HepG2 (cell line): Measurements from ENCODE around the gene ARMC2. TPM values are rescaled to one million over a fixed set of nuclear protein-coding genes. Genes with fewer than 3 reads are reported as not detected.

Experiments used
- ATAC-seq: fragments of 200-7000 bp; cut with Tn5 transposase; 3 replicates; pipeline ENCODE4 v1.9.1; 2020; ENCODE audit warnings: mild to moderate bottlenecking, moderate library complexity
- BruUV-seq: library from RNA; stranded (reverse); fragments of 400-500 nt; replicated peaks from 2 replicates; lab custom pipeline; 2021; lab: Mats Ljungman, UMichigan
- CTCF ChIA-PET: fragments of 300-600 bp; formaldehyde crosslinking; extraction: SDS; loops from one replicate; lab custom pipeline; 2021; ENCODE audit warnings: low total read pairs, inconsistent platforms, low intra/inter-chr PET ratio; lab: Yijun Ruan, JAX
- POLR2A ChIA-PET: fragments of 350-600 bp; sonication (Branson Sonifier 250); formaldehyde crosslinking; loops from one replicate; lab custom pipeline; 2020; ENCODE audit warnings: antibody characterized with exemption, inconsistent platforms; lab: Yijun Ruan, JAX
- DNase-seq: peaks from one replicate; pipeline ENCODE4 v3.0.0-alpha.2; 2015; ENCODE audit warnings: low spot score
- FAIRE-seq: peaks from 3 replicates; lab custom pipeline; 2011; peaks lifted over from hg19 to GRCh38; lab: Jason Lieb, UNC
- H2AFZ ChIP-seq: one replicate; pipeline ENCODE4 v1.6.1; 2011; ENCODE audit warnings: low read length, inconsistent platforms
- H3K27ac ChIP-seq: fragments of 300-600 bp; 3 replicates; pipeline ENCODE4 v1.8.0; 2011; ENCODE audit warnings: mixed run types, mild to moderate bottlenecking, mixed read lengths, low read length, inconsistent platforms; ENCODE audit not compliant: insufficient read depth; ENCODE audit errors: extremely low read length
- H3K27me3 ChIP-seq, 2 experiments: fragments of 200-600 bp in 1 of 2; 2 replicates in 1 of 2; 3 replicates in 1 of 2; pipeline versions ENCODE4 v1.6.0 to v1.8.0; 2011; ENCODE audit warnings: low read length in 2 of 2, mild to moderate bottlenecking in 2 of 2, moderate library complexity in 2 of 2, inconsistent platforms in 1 of 2; ENCODE audit not compliant: insufficient read depth in 2 of 2, control insufficient read depth in 1 of 2
- H3K36me3 ChIP-seq, 2 experiments: fragments of 200-600 bp in 1 of 2; replicated peaks in 1 of 2; 2 replicates in 1 of 2; 3 replicates in 1 of 2; pipeline versions ENCODE4 v1.5.1 to v1.8.0; 2011; ENCODE audit warnings: low read length in 2 of 2, inconsistent platforms in 1 of 2; ENCODE audit not compliant: insufficient read depth in 2 of 2, control insufficient read depth in 1 of 2
- H3K4me1 ChIP-seq: 2 replicates; pipeline ENCODE4 v1.5.1; 2012; ENCODE audit warnings: low read length, inconsistent platforms; ENCODE audit not compliant: insufficient read depth
- H3K4me2 ChIP-seq: 2 replicates; pipeline ENCODE4 v1.6.0; 2011; ENCODE audit warnings: low read depth, low read length, inconsistent platforms
- H3K4me3 ChIP-seq, 3 experiments: fragments of 200-600 bp in 1 of 3; sonication (generic), shearing (Covaris generic) in 1 of 3; replicated peaks in 1 of 3; 2 replicates each; pipeline ENCODE4 v1.5.1; 2011 to 2016; ENCODE audit warnings: low read length in 3 of 3, inconsistent platforms in 2 of 3, low read depth in 2 of 3, mild to moderate bottlenecking in 2 of 3, control low read depth in 1 of 3, mixed read lengths in 1 of 3; ENCODE audit not compliant: insufficient read depth in 1 of 3
- H3K79me2 ChIP-seq: one replicate; pipeline ENCODE4 v1.6.1; 2011; ENCODE audit warnings: low read length, inconsistent platforms; ENCODE audit not compliant: insufficient read depth
- H3K9ac ChIP-seq: 2 replicates; pipeline ENCODE4 v1.6.0; 2011; ENCODE audit warnings: mild to moderate bottlenecking, low read depth, low read length, inconsistent platforms; ENCODE audit not compliant: insufficient read depth
- H3K9me3 ChIP-seq: 2 replicates; pipeline ENCODE4 v1.5.1; 2012; ENCODE audit warnings: mild to moderate bottlenecking, low read length
- H4K20me1 ChIP-seq: 2 replicates; pipeline ENCODE4 v1.6.0; 2011; ENCODE audit warnings: inconsistent platforms, mild to moderate bottlenecking, low read length, moderate library complexity; ENCODE audit not compliant: insufficient read depth
- SIN3A ChIP-seq: IDR thresholded peaks from 2 replicates; pipeline ENCODE4 v1.6.1; 2011; ENCODE audit warnings: low read depth, mild to moderate bottlenecking, control low read depth, low read length, borderline replicate concordance
- WGBS: methylation state at CpG from one replicate; pipeline ENCODE4 v1.1.6; 2017; ENCODE audit warnings: low lambda C conversion rate; 5-methylcytosine and 5-hydroxymethylcytosine counted together
- in situ Hi-C: cut with HindIII; loops from 2 replicates; pipeline ENCODE4 v1.10.0; 2017; ENCODE audit warnings: low pct_unique_long_range_greater_than_20kb; ENCODE audit not compliant: extremely low pct_ligation_motif_present
- intact Hi-C: fragments of 100-400 bp; cut with micrococcal nuclease; formaldehyde crosslinking; loops from one replicate; pipeline ENCODE4 v1.10.0; 2022; ENCODE audit not compliant: unreplicated experiment
- polyA plus RNA-seq, 8 experiments: library from polyadenylated mRNA; depleted of rRNA in 3 of 8; stranded (reverse) in 7 of 8; unstranded in 1 of 8; fragments of >200 nt; fragmentation: Illumina TruSeq in 4 of 8; extraction: Trizol in 4 of 8; gene quantifications; 2 replicates each; pipeline versions ENCODE4 v1.2.1 to v1.2.3, GENCODE V29; 2011 to 2016; ENCODE audit warnings: low read depth in 4 of 8, missing spikeins in 1 of 8, mixed read lengths in 1 of 8; ENCODE audit not compliant: insufficient read depth in 1 of 8
- total RNA-seq, 5 experiments: library from RNA; depleted of rRNA; stranded (reverse); fragments of >200 nt; fragmentation: Illumina TruSeq; extraction: Trizol; gene quantifications; 2 replicates each; pipeline ENCODE4 v1.2.3, GENCODE V29; 2016; ENCODE audit warnings: low read depth in 1 of 5
- TF ChIP-seq, protein P1 (sequence below): sonication (generic); formaldehyde crosslinking; IDR thresholded peaks from 2 replicates; pipeline ENCODE4 v1.8.1; 2022; ENCODE audit warnings: mild to moderate bottlenecking, missing genetic modification reagents
- TF ChIP-seq, protein P2 (sequence below): sonication (generic); formaldehyde crosslinking; IDR thresholded peaks from 2 replicates; pipeline ENCODE4 v1.5.0; 2020; ENCODE audit warnings: mild to moderate bottlenecking, missing genetic modification reagents, moderate library complexity

ARMC2 gene
- total and polyA plus RNA-seq, 2 of the 13 experiments (the other 11 are each of a cell fraction or from before 2014, with no cell fraction given): 1.4 to 3.2 TPM

DNA sequence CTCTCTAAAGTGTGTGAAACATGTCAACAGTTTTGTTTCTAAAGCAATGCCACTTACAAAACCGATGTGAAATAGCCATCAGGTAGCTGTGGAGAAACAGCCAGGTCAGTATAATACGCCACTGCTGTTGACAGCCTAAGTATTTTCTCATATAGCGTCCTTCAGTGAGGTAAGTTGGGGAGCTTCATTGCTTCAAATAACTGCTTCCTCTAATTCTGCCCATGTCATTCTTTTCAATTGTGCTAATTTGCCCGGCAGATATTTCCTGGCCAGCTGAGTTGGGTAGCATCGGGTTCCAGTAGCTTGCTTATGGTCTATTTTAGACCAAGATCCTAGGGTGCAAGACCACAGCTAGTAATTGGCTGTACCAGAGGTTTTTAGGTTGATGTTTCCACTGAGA, 2.1 kb upstream of the ARMC2 start (continued):
- TF ChIP-seq, protein P1, sequence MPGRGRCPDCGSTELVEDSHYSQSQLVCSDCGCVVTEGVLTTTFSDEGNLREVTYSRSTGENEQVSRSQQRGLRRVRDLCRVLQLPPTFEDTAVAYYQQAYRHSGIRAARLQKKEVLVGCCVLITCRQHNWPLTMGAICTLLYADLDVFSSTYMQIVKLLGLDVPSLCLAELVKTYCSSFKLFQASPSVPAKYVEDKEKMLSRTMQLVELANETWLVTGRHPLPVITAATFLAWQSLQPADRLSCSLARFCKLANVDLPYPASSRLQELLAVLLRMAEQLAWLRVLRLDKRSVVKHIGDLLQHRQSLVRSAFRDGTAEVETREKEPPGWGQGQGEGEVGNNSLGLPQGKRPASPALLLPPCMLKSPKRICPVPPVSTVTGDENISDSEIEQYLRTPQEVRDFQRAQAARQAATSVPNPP: no peak

DNA sequence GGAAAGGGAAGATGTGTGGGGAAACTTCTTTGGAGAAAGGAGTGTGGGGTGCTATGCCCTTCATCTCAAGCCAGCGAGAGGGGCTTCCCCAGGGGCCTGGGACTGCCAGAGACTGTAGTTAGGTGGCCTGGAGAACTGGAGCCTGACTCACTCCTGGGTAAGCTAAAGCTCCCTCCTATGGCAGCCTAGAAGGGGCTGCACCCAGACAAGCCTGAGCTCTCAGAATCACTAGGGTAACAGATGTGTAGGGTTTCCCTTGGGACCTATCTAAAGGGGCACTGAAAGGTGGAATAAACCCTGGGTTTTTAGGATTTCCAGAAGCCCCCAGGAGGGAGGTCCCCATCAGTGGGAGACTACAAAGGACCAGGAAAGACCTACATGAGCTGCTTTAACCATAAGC, 1.6 kb upstream of the ARMC2 start:
- Histone ChIP-seq H3K4me2 (no peak overlapping the region; the same call in 1 of the 2 replicates), H3K9ac (no peak overlapping the region), H3K27ac (no peak overlapping the region), H2AFZ (no peak overlapping the region), H3K4me1 (peaks cover 34% of the 10 kb centered on the region), H4K20me1 (no peaks in the 10 kb centered on the region), H3K27me3 (peaks cover 0 to 6% of the 10 kb centered on the region in 2 experiments; a peak in 3 of 5 replicates), H3K4me3 (no peak overlapping the region), H3K36me3 (no peaks in the 10 kb centered on the region), H3K79me2 (no peaks in the 10 kb centered on the region), H3K9me3 (no peaks in the 10 kb centered on the region)
- POLR2A ChIA-PET: interaction anchor here (2.2 kb wide), 1 partner anchor 287 kb away, joined by 16 read pairs; the partner anchor contains the start of gene FOXO3
- BruUV-seq: no TSS peak
- CTCF ChIA-PET: no interaction called here
- WGBS: 50% methylated on average over 1 of the region's 1 CpG
- ATAC-seq (no peak; the same call in 2 of the 3 replicates), DNase-seq (no peak), FAIRE-seq (no peak)
- in situ Hi-C loops (no loop called here), intact Hi-C loops (no loop called here)
- TF ChIP-seq SIN3A: no peak
- TF ChIP-seq, protein P2, sequence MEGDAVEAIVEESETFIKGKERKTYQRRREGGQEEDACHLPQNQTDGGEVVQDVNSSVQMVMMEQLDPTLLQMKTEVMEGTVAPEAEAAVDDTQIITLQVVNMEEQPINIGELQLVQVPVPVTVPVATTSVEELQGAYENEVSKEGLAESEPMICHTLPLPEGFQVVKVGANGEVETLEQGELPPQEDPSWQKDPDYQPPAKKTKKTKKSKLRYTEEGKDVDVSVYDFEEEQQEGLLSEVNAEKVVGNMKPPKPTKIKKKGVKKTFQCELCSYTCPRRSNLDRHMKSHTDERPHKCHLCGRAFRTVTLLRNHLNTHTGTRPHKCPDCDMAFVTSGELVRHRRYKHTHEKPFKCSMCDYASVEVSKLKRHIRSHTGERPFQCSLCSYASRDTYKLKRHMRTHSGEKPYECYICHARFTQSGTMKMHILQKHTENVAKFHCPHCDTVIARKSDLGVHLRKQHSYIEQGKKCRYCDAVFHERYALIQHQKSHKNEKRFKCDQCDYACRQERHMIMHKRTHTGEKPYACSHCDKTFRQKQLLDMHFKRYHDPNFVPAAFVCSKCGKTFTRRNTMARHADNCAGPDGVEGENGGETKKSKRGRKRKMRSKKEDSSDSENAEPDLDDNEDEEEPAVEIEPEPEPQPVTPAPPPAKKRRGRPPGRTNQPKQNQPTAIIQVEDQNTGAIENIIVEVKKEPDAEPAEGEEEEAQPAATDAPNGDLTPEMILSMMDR (CRISPR knock-in tag): peak; percentile 12; the same call in 1 of the 2 replicates
